HCT116 (cell line): ENCODE data around the gene UBE2Q2.

ENCODE experiments used
- ATF3 ChIP-seq: IDR thresholded peaks from 2 replicates; pipeline ENCODE4 v1.6.1; 2012
- CEBPB ChIP-seq: IDR thresholded peaks from 2 replicates; pipeline ENCODE4 v1.6.1; 2012; ENCODE audit warnings: low read depth
- EZH2 ChIP-seq: fragments of 200-600 bp; sonication (generic); IDR thresholded peaks from 2 replicates; pipeline ENCODE4 v1.6.1; 2017; ENCODE audit warnings: antibody characterized with exemption, mixed run types
- EZH2phosphoT487 ChIP-seq: fragments of 200-600 bp; IDR thresholded peaks from 2 replicates; pipeline ENCODE4 v1.6.1; 2018; ENCODE audit warnings: antibody characterized with exemption, borderline replicate concordance
- FOSL1 ChIP-seq: IDR thresholded peaks from 2 replicates; pipeline ENCODE4 v1.6.1; 2012; ENCODE audit warnings: low read depth
- JUND ChIP-seq: IDR thresholded peaks from 2 replicates; pipeline ENCODE4 v1.6.1; 2012
- POLR2A ChIP-seq: IDR thresholded peaks from 2 replicates; pipeline ENCODE4 v1.7.0; 2011; ENCODE audit warnings: borderline replicate concordance; ENCODE audit not compliant: insufficient read depth, insufficient read length; ENCODE audit errors: extremely low read depth
- POLR2AphosphoS5 ChIP-seq: IDR thresholded peaks from 2 replicates; pipeline ENCODE4 v1.6.1; 2011; ENCODE audit warnings: mild to moderate bottlenecking, low read depth, low read length, moderate library complexity
- SP1 ChIP-seq: IDR thresholded peaks from 2 replicates; pipeline ENCODE4 v1.6.1; 2012; ENCODE audit warnings: low read depth
- SRF ChIP-seq: IDR thresholded peaks from 2 replicates; pipeline ENCODE4 v1.6.1; 2012; ENCODE audit warnings: low read depth
- TCF7L2 ChIP-seq: IDR thresholded peaks from 2 replicates; pipeline ENCODE4 v1.7.0; 2011; ENCODE audit warnings: borderline replicate concordance, inconsistent platforms; ENCODE audit not compliant: insufficient read depth, insufficient read length; ENCODE audit errors: extremely low read depth
- TF ChIP-seq, protein P1 (sequence below), 3 experiments: fragments of 200-600 bp in 1 of 3; sonication (generic) in 1 of 3; IDR thresholded peaks in 2 of 3; conservative IDR thresholded peaks in 1 of 3; 2 replicates each; pipeline ENCODE4 v1.5.1; 2012 to 2017; ENCODE audit warnings: low read depth in 2 of 3, low read length in 2 of 3, antibody characterized with exemption in 1 of 3, borderline replicate concordance in 1 of 3, control low read depth in 1 of 3, mild to moderate bottlenecking in 1 of 3, mixed read lengths in 1 of 3, mixed run types in 1 of 3, moderate library complexity in 1 of 3; ENCODE audit not compliant: insufficient read depth in 1 of 3
- TF ChIP-seq, protein P2 (sequence below): IDR thresholded peaks from 2 replicates; pipeline ENCODE4 v1.6.1; 2011; ENCODE audit warnings: mild to moderate bottlenecking, low read length, moderate library complexity; ENCODE audit not compliant: insufficient replicate concordance; ENCODE audit errors: extremely low read depth
- TF ChIP-seq, protein P3 (sequence below): IDR thresholded peaks from 2 replicates; pipeline ENCODE4 v1.6.1; 2012; ENCODE audit warnings: low read depth

GRCh38 chr15:75920079-75920478, 76.8 kb downstream of the UBE2Q2 start:
- TF ChIP-seq, protein P1, sequence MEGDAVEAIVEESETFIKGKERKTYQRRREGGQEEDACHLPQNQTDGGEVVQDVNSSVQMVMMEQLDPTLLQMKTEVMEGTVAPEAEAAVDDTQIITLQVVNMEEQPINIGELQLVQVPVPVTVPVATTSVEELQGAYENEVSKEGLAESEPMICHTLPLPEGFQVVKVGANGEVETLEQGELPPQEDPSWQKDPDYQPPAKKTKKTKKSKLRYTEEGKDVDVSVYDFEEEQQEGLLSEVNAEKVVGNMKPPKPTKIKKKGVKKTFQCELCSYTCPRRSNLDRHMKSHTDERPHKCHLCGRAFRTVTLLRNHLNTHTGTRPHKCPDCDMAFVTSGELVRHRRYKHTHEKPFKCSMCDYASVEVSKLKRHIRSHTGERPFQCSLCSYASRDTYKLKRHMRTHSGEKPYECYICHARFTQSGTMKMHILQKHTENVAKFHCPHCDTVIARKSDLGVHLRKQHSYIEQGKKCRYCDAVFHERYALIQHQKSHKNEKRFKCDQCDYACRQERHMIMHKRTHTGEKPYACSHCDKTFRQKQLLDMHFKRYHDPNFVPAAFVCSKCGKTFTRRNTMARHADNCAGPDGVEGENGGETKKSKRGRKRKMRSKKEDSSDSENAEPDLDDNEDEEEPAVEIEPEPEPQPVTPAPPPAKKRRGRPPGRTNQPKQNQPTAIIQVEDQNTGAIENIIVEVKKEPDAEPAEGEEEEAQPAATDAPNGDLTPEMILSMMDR (IDR thresholded peaks at IDR 0.05 in 2 of 3, conservative IDR thresholded peaks at IDR 0.05 in 1 of 3; ENCODE audit: borderline replicate concordance in 1 of 3, insufficient read depth in 1 of 3, low read depth in 2 of 3, low read length in 2 of 3): no peak
- TF ChIP-seq SRF: no peak
- TF ChIP-seq, protein P2, sequence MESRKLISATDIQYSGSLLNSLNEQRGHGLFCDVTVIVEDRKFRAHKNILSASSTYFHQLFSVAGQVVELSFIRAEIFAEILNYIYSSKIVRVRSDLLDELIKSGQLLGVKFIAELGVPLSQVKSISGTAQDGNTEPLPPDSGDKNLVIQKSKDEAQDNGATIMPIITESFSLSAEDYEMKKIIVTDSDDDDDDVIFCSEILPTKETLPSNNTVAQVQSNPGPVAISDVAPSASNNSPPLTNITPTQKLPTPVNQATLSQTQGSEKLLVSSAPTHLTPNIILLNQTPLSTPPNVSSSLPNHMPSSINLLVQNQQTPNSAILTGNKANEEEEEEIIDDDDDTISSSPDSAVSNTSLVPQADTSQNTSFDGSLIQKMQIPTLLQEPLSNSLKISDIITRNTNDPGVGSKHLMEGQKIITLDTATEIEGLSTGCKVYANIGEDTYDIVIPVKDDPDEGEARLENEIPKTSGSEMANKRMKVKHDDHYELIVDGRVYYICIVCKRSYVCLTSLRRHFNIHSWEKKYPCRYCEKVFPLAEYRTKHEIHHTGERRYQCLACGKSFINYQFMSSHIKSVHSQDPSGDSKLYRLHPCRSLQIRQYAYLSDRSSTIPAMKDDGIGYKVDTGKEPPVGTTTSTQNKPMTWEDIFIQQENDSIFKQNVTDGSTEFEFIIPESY: no peak
- TF ChIP-seq JUND: no peak
- no peak for TF ChIP-seq POLR2A
- TF ChIP-seq EZH2phosphoT487: no peak
- no peak for TF ChIP-seq ATF3
- TF ChIP-seq EZH2: no peak
- no peak for TF ChIP-seq CEBPB
- TF ChIP-seq FOSL1: no peak
- TF ChIP-seq, protein P3, sequence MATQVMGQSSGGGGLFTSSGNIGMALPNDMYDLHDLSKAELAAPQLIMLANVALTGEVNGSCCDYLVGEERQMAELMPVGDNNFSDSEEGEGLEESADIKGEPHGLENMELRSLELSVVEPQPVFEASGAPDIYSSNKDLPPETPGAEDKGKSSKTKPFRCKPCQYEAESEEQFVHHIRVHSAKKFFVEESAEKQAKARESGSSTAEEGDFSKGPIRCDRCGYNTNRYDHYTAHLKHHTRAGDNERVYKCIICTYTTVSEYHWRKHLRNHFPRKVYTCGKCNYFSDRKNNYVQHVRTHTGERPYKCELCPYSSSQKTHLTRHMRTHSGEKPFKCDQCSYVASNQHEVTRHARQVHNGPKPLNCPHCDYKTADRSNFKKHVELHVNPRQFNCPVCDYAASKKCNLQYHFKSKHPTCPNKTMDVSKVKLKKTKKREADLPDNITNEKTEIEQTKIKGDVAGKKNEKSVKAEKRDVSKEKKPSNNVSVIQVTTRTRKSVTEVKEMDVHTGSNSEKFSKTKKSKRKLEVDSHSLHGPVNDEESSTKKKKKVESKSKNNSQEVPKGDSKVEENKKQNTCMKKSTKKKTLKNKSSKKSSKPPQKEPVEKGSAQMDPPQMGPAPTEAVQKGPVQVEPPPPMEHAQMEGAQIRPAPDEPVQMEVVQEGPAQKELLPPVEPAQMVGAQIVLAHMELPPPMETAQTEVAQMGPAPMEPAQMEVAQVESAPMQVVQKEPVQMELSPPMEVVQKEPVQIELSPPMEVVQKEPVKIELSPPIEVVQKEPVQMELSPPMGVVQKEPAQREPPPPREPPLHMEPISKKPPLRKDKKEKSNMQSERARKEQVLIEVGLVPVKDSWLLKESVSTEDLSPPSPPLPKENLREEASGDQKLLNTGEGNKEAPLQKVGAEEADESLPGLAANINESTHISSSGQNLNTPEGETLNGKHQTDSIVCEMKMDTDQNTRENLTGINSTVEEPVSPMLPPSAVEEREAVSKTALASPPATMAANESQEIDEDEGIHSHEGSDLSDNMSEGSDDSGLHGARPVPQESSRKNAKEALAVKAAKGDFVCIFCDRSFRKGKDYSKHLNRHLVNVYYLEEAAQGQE: no peak
- TF ChIP-seq POLR2AphosphoS5: no peak
- TF ChIP-seq SP1: no peak
- no peak for TF ChIP-seq TCF7L2
